HG02642 (cell line): ENCODE measurements around the gene KRTAP5-2.
"Not testable (repeated sequence)": the region's sequence is repeated elsewhere in the genome, so short reads cannot be mapped to it uniquely, and the experiment has no call there.

Source experiments
- ATAC-seq: cut with Tn5 transposase; IDR thresholded peaks from one replicate; pipeline ENCODE4 v1.9.1; 2021; ENCODE audit warnings: mild to moderate bottlenecking; ENCODE audit not compliant: unreplicated experiment, poor library complexity

Gene KRTAP5-2

DNA sequence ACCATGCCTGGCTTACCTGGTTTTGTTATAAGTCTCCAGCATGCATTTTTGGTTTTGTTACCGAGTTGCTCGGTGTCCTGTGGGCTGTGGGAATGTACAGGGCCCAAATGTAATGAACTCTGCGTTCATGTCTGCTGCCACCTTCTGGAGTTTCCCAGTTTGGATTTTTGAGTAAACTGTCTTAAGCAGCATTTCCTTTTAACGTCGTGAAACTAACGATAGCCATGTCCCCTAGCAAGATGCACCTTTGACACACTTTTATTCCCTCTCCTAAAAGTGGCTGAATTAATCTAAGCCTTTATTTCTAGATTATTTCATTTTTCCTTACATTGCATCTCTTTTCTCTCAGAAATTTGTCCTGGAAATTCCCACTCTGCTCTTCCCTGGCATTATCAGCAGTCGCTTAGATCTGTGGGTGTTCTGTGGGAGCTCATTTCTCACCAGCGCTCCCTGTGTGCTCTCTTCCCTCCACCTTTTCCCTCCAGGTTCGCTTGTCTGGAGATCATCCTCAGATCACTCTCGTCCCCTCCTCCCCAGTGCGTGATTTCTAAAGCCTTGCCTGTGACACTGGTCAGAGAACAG, 2.0 kb downstream of the KRTAP5-2 start:
- not testable (repeated sequence) for ATAC-seq

- no peak for ATAC-seq
Observed at GRCh38 chr11:1592628-1593027, 5.5 kb downstream of the KRTAP5-2 start.

GRCh38 chr11:1589996-1590395, 8.1 kb downstream of the KRTAP5-2 start:
- no peak for ATAC-seq

GRCh38 chr11:1589191-1589963, 8.7 kb downstream of the KRTAP5-2 start:
- not testable (repeated sequence) for ATAC-seq

GRCh38 chr11:1586699-1587098, 11.4 kb downstream of the KRTAP5-2 start:
- no peak for ATAC-seq

GRCh38 chr11:1584661-1585370, 13.3 kb downstream of the KRTAP5-2 start, which contains the start of gene KRTAP5-1:
Gene KRTAP5-1, minus strand, starts transcription at chr11:1585283. Its CDS starts 34 bp downstream, at chr11:1585249.
- ATAC-seq = not testable (repeated sequence)

GRCh38 chr11:1582909-1583308, 15.2 kb downstream of the KRTAP5-2 start:
- ATAC-seq = not testable (repeated sequence)

DNA sequence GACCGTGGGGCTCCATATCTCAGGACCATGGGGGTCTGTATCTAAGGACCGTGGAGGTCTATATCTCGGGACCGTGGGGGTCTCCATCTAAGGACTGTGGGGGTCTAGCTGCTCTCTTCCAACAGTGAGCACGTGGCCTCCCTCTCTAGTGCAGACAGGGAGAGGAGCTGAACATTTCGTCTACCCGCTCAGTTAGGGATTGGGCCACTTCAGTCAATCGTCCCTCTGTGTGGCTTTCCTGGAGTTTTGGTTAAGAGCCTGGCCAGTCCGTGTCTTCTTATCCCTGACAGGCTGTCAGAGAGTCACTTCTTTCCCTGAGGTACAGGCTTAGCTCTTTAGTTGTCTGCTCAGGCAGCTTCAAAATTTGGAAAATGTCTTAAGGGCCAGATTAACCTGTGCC, 16.1 kb downstream of the KRTAP5-2 start:
- ATAC-seq = no peak

DNA sequence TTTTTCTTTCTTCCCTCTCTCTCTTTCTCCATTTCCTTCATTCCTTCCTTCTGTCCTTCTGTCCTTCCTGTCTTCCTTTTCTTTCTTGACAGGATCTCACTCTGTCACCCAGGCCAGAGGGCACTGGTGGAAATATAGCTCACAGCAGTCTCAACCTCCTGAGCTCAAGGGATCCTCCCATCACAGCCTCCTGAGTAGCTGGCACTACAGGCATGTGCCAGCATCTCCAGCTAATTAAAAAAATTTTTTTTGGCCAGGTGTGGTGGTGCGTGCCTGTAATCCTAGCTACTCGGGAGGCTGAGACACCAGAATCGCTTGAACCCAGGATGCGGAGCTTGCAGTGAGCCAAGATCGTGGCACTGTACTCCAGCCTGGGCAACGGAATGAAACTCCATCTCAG, 21.3 kb downstream of the KRTAP5-2 start:
- no peak for ATAC-seq

DNA sequence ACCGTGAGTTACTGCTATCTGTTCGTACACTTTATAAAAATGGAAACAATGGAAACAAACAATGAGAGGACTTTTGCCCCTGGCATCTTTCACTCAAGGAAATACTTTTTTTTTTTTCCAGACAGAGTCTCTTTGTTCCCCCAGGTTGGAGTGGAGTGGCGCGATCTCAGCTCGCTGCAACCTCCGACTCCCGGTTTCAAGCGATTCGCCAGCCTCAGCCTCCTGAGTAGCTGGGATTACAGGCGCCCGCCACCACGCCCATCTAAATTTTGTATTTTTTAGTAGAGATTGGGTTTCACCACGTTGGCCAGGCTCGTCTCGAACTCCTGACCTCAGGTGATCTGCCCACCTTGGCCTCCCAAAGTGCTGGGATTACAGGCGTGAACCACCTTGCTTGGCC, 22.3 kb downstream of the KRTAP5-2 start:
- not testable (repeated sequence) for ATAC-seq

- ATAC-seq = no peak
Observed at GRCh38 chr11:1574933-1575242, 23.2 kb downstream of the KRTAP5-2 start.

DNA sequence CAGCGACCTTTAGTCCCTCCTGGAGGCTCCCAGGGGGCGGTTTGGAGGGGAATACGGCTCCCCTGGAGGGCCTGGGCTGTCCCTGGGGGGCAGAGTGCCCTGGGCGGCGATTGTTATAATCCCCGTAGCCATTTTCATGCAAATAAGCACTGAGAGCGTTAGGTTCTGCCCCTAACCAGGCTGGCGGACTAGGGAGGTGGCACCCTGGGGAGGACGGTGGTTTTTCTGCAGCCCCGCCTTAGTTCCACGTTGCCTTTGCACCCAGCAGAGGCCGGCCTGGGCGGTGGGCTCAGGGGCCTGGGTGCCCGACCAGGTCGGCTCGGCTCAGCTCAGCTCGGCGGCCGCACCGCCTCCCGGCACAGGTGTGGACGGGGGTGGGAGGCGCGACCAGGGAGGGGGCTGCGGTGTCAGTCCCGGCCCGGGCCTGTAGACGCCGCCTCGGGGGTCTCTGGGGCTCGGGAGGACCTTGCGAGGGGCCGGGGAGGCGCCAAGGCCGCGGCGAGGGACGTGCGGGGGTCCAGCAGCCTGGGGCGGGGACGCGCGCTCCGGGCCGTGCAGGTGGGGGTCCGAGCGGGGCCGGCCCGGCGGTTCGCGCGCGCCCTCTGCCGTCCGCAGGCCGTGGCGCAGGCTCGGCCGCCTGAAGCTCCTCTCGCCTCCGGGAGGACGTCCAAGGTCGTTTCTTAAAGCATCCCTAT, 23.7 kb downstream of the KRTAP5-2 start:
- no peak for ATAC-seq

GRCh38 chr11:1573903-1574237, 24.2 kb downstream of the KRTAP5-2 start:
- ATAC-seq = no peak

DNA sequence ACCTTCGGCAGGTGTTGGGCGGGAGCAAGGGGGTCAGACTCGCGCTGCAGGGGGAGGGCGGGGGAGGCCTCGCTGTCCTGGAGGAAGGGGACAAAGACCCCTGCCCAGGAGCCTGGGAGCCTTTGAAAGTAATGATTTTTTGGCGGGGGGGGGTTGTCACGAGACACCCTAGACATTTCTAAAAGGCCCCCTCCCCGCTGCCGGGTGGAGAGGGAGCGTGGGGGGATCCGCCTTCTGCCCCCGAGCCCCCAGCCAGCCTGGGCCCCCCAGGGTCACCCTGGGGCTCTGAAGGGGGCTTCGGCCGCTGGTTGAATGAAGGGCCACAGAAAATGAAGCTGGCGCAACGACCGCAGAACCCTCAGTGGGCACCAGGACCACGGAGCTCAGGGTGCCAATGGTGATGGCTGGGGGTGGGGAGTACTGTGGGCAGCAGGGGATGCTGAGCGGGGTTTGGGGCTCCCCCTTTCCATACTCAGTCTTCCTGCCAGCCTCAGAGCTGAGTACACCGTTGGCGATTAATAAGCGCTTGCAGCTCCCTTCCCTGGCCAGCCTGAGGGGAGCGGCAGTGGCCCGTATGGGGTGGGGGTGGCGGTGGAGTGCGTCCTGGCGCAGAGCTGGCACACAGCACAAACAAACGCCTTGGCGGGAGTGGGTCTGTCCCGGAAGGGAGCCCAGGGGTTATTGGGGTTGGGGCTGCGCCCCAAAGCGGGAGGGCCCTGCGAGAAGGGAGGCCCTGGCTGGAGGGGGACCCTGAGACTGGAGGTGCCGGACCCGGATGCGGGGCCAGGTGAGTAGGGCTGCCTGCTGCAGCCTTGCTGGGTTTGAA, 24.8 kb downstream of the KRTAP5-2 start:
- ATAC-seq = no peak

DNA sequence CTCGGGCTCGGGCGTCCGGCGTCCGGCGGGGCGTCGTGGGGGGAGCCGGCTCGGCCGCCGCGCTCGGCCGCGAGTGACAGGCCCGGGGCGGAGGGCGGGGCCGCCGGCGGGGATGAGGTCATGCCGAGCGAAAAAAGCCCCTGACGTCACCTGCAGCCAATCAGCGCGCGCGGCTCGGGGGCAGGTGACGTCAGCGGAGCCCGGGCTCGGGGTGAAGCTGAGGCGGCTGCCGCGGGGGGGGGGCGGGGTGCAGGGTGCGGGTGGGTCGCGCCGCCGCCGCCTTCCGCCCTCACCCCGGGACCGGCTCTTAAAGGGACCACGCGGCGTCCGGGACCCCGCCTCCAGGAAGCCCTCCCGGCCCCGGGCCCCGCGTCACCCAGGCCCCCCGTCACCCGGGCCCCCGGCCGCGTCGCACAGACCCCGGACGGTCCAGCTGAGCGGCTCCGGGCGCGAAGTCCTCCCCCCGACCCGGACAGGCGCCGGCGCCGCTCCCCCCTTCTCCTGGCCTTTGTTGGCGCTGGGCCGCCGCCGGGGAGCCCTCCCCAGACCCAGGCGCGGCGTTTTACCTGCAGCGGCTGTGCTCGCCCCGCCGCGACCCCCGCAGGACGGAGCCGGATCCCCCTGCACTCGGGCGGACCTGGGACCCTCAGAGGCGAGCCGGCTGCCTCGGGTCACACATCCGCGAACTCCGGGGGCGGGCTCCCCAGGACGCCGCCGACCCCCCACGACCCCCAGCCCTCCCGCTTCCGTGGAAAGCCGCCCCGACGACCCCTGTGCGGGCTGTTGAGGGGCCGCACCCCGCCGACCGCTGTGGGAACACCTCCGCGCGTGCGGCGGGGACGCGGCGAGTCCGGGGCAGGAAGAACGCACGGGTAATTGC, 25.7 kb downstream of the KRTAP5-2 start, which contains the start of gene DUSP8:
DUSP8 (minus strand) TSS at position 75 of the 880 bp plus-strand sequence. CDS start 6,445 bp downstream, outside the sequence.
- ATAC-seq = peak; percentile 54

GRCh38 chr11:1571760-1572196, 26.3 kb downstream of the KRTAP5-2 start:
- ATAC-seq = no peak

DNA sequence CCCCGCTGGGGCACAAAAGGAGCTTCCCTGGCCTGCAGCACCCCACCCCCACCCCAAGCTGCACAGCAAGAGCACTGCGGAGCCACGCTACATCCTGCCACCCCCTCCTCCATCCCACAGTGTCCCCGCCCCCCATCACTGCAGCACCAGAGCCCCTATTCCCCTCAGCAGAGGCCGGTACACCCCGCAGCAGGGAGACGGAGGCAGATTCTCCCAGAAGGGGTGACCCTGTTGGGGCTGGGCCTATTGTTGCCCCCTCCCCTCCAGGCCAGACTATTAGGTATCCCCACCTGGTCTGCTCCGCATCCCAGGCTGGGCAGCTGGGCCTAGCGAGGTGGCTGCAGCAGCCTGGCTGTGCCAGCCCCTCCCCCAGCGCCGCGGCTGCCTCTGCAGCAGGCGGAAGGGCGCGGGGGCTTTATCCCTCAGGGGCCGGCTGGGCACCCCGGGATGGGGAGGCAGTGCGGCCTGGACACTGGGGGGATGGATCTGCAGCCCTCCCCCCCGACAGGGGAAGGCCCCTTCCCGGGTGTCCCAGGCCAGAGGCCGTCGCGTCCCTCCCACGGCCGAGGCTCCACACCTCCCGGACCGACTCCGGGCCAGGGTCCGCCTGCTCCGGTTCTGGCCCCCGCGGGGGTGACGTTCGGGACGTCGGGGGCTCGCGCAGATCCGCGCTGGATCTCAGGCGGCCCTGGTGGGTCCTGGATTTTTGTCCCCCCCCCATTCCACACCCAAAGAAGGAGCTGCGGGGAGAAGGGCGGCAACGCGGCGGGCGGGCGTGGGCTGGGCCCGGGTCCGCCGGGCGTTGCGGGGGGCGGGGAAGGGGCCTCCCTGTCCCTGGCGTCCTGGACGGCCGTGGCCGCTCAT, 27.0 kb downstream of the KRTAP5-2 start:
- no peak for ATAC-seq

GRCh38 chr11:1570531-1570895, 27.6 kb downstream of the KRTAP5-2 start:
- ATAC-seq = no peak
